ENCODE results near the gene RAG1. TPM values are rescaled to one million over a fixed set of nuclear protein-coding genes. Genes with fewer than 3 reads are reported as not detected.
"Not testable (repeated sequence)": the region's sequence is repeated elsewhere in the genome, so short reads cannot be mapped to it uniquely, and the experiment has no call there.

Gene RAG1
- total RNA-seq (2014; rRNA removed; shearing (Covaris generic)) = 0.18 and 0.29 TPM in 2 replicates

GRCh38 chr11:36567694-36568093, at the start of gene RAG1:
RAG1 (plus strand) TSS chr11:36568007; CDS start chr11:36573305, 5,298 bp downstream.
- DNase-seq (ENCODE audit: low read depth) = no peak

DNA sequence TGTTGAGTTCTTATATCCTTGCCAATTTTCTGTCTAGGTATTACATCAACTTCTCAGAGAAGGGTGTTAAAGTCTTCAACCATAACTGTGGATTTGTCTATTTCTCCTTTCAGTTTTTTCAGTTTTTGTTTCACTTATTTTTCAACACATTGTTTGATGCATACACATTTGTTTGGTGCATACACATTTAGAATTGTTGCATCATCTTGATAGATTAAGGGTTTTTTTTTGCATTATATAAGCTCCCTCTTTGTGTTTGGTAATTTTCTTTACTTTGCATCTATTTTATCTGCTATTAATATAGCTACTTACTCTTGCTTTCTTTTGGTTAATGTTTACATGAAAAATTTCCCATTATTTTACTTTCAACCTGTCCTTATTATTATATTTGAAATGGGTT, 37.0 kb upstream of the RAG1 start:
- DNase-seq (ENCODE audit: low read depth) = no peak

DNA sequence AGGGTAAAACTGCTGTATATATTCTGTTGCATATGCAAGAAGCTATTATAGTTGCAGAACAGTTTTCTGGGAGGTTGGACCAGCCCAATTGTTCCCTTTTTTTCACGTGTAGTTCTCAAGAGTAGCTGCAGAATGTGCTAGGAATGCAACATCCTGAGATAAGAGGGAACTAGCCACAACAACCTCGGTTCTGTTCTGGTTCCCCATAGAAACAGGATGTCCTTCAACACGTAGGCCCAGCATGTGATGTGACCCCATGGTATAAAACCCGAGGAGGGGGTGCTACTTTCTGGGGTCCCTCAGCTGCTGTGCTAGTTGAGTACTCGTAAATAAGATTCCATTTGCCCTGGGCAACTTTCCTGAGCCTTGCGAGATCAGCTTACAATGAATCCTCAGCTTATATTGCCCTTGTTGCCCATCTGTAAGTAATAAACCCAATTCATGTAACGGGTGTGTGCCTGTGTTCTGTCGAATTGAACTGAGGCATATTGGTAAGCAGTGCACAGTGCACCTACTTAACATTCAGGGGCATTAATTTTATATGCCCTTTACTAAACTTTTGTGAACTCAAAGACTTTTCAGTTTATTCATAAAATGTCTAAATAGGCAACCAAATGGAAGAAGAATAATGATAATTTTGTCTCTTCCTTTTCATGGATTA, 34.7 kb upstream of the RAG1 start:
- no peak for DNase-seq (ENCODE audit: low read depth)

DNA sequence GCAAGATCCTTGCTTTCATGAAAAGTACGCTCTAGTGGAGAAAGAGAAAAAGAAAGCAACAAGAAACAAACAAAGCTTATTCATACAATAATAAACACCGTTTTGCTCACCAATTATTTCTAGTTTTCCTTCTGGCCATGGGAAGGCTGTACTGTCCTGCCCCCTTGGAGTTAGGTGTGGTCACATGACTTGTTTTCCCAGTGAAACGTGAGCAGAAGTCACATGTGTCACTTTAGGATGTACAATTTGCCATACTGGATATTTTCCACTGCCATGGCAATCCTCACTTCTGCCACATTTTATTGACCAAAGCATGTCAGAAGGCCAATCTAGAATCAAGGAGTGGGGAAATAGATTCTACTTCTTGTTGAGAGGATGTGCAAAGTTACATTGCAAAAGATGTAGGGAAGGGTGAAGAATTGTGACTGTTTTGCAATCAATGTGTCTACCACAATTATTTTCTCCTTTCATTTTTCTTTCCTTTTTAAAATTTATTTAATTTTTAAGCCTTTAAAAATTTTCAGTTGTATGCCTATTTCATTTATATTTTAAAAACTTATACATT, 33.4 kb upstream of the RAG1 start:
- no peak for DNase-seq (ENCODE audit: low read depth)

DNA sequence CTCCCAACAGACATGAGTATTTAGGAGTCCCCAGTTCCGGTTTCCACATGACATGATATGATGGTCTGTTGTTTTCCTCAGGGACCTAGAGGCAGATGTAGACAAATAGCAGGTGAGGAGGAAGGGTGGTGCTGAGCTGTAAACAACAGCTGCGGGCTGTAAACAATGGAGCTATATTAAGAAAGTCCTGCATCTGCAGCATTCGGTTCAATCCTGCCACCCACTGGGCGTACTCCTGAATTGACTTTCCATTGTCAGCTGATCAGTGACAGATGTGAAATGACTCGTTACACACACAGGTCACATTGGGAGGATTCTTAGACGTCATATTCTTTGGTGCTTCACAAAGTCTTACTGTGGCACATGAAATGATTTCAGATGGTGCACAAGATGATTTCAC, 26.8 kb upstream of the RAG1 start:
- peak; percentile 36 for DNase-seq (ENCODE audit: low read depth)

GRCh38 chr11:36550385-36551115, 17.3 kb upstream of the RAG1 start:
- no peak for DNase-seq (ENCODE audit: low read depth)

DNA sequence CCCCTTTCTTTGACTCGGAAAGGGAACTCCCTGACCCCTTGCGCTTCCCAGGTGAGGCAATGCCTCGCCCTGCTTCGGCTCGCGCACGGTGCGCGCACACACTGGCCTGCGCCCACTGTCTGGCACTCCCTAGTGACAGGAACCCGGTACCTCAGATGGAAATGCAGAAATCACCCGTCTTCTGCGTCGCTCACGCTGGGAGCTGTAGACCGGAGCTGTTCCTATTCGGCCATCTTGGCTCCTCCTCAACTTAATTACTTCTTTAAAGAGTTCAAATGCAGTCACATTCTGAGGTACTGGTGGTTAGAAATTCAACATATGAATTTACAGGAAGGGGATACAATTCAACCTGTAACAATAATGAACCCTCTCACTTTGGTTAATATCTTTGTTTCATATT, 10.4 kb upstream of the RAG1 start:
- not testable (repeated sequence) for DNase-seq (ENCODE audit: low read depth)

- DNase-seq (ENCODE audit: low read depth) = no peak
These were observed 9.8 kb upstream of the RAG1 start for GRCh38 chr11:36557991-36558390.

- no peak for DNase-seq (ENCODE audit: low read depth)
These were observed 9.0 kb upstream of the RAG1 start for GRCh38 chr11:36558571-36559413.

DNA sequence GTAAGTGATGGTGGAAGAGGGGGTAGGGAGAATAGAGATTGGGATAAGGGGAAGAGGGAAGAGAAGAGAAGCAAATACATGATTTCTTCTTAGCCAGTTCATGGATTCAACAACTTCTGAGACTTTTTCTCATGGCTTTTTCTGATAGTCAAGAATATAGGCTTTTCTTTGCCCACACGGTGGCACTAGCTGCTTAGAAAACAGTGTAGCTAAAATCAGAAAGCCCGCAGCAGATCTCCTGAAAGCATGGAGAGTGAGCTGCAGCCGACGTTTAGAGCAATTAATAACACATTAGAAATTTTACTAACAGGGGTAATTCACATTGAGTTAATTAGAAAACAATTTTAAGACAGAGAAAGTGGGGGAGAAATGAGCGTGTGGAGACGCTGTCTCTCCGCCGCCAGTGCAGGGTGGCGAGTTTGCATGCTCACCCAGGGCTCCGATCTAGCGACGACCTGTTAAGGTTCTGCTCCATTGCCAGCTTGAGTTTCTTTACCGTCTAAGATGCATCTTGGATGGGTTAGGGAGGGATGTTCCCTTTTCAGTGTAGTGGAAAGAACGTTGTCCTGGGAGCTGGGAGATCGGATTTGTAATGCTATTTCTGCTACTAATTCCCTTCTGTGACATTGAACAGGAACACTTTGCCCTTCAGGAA, 3.3 kb upstream of the RAG1 start:
- peak; percentile 58 for DNase-seq (ENCODE audit: low read depth)

DNA sequence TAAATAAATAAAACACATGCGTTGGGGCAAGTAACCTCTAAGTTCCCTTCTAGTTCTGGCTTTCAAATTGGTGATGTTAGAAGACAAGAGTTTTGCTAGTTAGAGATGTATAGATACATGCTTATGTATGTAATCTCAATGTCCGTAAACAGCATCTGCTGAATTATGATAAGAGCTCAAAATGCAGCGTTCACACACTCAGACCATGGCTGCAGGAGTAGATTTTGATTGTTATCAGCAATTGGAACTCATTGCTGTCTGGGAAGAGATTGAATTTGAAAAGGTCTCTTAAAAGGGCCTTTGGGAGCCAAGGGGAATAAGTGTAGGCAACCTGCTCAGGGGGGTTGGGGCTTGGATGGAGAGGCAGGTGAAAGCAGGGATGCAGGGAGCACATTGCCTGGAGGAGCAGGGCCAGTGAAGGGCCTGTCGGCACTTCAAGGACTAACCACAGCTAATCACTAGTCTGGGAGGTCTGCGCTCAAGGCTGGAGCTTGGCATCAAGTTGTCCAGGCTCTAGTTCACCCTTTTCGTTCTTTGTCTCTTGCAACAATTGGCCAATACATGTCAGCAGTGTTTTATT, 2.7 kb upstream of the RAG1 start:
- no peak for DNase-seq (ENCODE audit: low read depth)

- DNase-seq (ENCODE audit: low read depth) = no peak
These were observed 1.3 kb upstream of the RAG1 start for GRCh38 chr11:36566407-36567053.

GRCh38 chr11:36569095-36569494, 1.3 kb downstream of the RAG1 start:
- no peak for DNase-seq (ENCODE audit: low read depth)

DNA sequence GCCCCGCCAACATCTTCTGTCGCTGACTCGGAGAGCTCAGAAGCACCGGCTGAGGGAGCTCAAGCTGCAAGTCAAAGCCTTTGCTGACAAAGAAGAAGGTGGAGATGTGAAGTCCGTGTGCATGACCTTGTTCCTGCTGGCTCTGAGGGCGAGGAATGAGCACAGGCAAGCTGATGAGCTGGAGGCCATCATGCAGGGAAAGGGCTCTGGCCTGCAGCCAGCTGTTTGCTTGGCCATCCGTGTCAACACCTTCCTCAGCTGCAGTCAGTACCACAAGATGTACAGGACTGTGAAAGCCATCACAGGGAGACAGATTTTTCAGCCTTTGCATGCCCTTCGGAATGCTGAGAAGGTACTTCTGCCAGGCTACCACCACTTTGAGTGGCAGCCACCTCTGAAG, 6.7 kb downstream of the RAG1 start:
- no peak for DNase-seq (ENCODE audit: low read depth)

DNA sequence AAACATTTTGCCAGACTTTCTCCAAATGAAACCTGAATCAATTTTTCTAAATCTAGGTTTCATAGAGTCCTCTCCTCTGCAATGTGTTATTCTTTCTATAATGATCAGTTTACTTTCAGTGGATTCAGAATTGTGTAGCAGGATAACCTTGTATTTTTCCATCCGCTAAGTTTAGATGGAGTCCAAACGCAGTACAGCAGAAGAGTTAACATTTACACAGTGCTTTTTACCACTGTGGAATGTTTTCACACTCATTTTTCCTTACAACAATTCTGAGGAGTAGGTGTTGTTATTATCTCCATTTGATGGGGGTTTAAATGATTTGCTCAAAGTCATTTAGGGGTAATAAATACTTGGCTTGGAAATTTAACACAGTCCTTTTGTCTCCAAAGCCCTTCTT, 9.6 kb downstream of the RAG1 start:
- no peak for DNase-seq (ENCODE audit: low read depth)

- peak; percentile 52 for DNase-seq (ENCODE audit: low read depth)
These were observed 10.1 kb downstream of the RAG1 start for GRCh38 chr11:36577859-36578258.

- no peak for DNase-seq (ENCODE audit: low read depth)
These were observed 10.7 kb downstream of the RAG1 start for GRCh38 chr11:36578458-36578857.

GRCh38 chr11:36581536-36581935, 13.7 kb downstream of the RAG1 start:
- no peak for DNase-seq (ENCODE audit: low read depth)

DNA sequence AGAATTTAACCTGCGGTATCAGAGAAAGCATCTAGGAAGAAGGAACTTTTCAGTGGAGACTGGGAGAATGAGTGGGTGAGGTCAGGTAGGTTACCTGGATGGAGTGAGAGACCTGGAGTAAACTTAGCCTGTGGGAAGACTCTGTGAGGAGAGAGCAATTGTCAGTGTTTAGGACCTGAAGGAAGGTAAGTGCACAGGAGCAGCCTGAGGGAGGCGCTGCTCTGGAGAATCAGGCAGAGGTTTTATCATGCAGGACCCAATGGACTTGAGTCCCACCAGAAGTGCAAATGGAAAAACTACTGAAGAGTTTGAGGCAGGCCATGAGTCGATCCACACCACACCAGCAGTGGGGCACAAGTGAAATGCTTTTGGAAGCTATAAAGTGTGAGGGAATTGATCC, 15.9 kb downstream of the RAG1 start:
- DNase-seq (ENCODE audit: low read depth) = no peak

DNA sequence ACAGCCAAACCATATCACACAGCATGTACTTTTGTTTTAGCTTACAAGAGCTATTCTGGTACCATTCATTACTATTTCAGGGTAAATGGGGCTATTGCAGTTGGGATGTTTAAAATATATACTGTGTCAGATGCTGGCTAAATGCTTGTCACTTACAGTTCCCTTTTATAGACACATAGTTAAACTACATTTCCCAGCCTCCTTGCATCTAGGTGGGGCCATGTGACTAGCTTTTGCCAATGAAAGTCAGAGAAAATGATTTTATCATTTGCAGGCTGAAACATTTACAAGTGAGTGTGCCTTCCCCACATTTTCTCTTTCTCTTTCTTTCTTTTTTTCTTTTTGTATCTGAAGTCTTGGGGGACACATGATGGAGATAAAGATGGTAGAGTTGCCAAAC, 18.7 kb downstream of the RAG1 start:
- no peak for DNase-seq (ENCODE audit: low read depth)

- DNase-seq (ENCODE audit: low read depth) = no peak
These were observed 20.3 kb downstream of the RAG1 start for GRCh38 chr11:36588099-36588498.
